ENCODE data around the gene E2F8. TPM values are rescaled to one million over a fixed set of nuclear protein-coding genes. Genes with fewer than 3 reads are reported as not detected.

E2F8 gene
- total RNA-seq, 2 donors from 2014 or later, result 15.7 to 26.1 TPM

DNA sequence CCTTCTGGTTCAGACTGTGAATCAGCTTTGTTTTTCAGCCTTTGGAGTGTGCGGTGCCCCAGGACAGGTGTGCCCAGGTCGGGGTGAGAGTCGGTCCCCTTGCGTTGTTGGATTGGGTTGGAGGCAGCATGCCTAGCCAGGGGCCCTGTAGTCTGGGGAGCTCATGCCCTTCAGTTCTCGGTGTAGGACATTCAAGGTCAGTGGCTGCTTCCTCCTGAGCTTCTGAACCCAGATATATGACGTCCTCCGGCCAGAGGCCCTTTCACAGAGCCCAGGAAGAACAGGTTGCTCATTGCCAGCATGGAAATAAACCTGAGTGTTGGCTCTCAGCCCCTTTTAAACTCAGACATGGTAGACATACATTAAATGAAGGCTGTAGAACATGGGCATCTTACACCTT, 41.7 kb downstream of the E2F8 start:
- no peak overlapping the region for H3K27ac Mint-ChIP-seq
- no peak for ATAC-seq (replicated peaks)
- H3K36me3 Mint-ChIP-seq (ENCODE audit: low read depth), result no peaks in the 10 kb centered on the region
- no peaks in the 10 kb centered on the region for H3K9me3 Mint-ChIP-seq
- no peaks in the 10 kb centered on the region for H3K27me3 Mint-ChIP-seq
- no peaks in the 10 kb centered on the region for H3K4me1 Mint-ChIP-seq
- no peak overlapping the region for H3K4me3 Mint-ChIP-seq

DNA sequence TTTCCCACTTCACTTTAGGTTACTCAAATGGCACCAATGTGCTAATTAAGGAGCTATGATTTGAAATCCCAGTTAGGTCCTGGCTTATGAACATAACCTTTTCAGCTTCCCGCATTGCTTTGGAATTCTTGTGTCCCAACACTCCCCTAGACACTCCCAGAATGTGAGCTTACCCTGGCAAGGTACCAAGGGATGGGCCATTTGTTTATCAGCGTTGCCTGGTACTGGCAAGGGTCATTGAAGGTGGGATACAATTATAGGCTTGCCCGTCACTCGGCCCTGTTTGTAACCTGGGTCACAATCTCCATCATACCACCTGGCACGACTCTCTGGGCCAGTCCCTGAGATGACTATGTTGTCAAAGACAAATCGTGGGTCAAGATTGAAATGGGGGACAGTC, 44.3 kb downstream of the E2F8 start:
- H3K36me3 Mint-ChIP-seq (ENCODE audit: low read depth), result no peaks in the 10 kb centered on the region
- no peak overlapping the region for H3K27ac Mint-ChIP-seq

DNA sequence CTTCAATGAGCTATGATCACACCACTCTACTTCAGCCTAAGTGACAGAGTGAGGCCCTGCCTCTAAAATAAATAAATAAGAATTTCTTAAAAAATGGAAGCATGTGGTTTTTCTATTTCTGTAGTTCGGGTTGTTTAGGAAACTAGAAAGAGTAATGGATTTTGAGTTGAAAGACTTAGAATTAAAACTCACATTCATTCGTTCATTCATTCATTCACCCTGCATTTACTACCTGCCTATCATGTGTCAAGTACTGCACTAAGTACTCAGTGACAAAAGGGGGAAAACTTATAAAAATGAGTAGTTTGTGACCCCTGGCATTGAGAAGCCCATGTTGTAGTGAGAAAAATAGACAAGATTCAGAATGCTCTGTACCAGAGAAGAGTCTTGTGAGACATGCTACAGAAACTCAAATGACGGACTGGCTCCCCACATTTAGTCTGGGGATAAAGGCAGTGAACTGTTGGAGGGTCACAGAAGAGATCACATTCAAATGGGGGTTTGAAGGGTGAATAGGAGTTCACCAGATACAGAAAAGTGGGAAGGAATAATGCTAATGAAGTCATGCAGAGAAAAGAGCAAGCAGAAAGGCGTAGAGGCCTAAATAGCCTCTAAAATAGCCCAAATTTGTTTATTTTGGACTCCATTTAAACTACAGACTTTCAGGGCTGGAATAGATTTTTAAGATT, 46.0 kb downstream of the E2F8 start:
- Mint-ChIP-seq H3K36me3 (ENCODE audit: low read depth) (no peaks in the 10 kb centered on the region), H3K4me3 (no peak overlapping the region), H3K27me3 (no peaks in the 10 kb centered on the region), H3K27ac (no peak overlapping the region), H3K9me3 (no peaks in the 10 kb centered on the region), H3K4me1 (no peaks in the 10 kb centered on the region)
- no peak for ATAC-seq (replicated peaks)

More for the DNA sequence above, 44.3 kb downstream of the E2F8 start:
- H3K27me3 Mint-ChIP-seq, result no peaks in the 10 kb centered on the region
- H3K4me3 Mint-ChIP-seq, result no peak overlapping the region
- ATAC-seq (replicated peaks), result no peak
- H3K9me3 Mint-ChIP-seq, result no peaks in the 10 kb centered on the region
- no peaks in the 10 kb centered on the region for H3K4me1 Mint-ChIP-seq

DNA sequence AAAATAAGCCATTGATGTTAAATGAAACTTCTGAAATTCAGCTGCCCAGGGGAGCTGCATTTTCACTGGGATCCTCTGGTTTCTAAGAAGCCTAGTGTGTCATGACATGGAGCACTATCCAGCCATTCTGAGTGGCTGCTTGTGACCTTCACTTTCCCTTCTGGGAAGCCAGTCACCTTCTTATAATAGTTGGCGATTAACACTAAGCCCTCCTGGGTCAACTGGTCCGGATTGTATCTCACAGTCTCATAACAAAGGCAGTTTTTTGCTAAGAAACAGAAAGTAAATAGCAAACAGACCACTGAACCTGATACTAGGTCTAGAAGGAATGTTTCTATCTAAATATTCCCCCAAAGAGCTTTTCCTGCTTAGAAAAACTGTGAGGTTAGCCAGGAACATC, 46.8 kb downstream of the E2F8 start:
- Mint-ChIP-seq H3K4me3 (no peak overlapping the region), H3K36me3 (ENCODE audit: low read depth) (no peaks in the 10 kb centered on the region), H3K9me3 (no peaks in the 10 kb centered on the region), H3K27ac (no peak overlapping the region), H3K27me3 (no peaks in the 10 kb centered on the region), H3K4me1 (no peaks in the 10 kb centered on the region)
- no peak for ATAC-seq (replicated peaks)

DNA sequence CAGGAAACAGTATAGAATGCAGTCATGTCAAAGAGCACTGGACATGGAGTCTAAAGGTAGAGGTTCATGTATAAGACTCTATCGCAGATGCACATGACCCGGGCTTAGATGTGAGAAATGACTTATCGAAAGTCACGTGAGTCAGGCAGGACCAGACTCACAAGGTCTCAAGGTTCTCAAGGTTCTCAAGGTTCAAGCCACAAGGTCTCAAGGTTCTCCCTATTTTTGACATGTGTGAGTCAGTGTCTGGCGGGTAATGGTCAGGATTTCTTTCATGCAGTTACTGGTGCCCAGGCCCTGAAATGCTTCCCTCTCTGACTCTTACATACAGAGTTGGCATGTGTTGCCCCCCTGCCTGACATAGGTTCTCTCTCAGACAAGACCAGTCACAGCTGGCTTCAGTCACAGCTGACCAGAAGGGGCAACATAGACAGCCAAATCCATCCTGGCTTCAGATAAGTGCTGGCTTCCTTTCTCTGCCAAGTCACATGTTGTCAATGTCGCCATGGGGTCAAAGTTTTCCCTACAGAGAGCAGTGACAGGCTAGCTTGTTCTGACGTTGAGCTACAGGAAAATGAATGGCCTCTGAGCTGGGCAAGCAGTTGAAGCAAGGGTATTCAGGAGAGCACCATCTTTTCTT, 49.1 kb downstream of the E2F8 start:
- Mint-ChIP-seq H3K27me3 (no peaks in the 10 kb centered on the region), H3K4me3 (no peak overlapping the region), H3K36me3 (ENCODE audit: low read depth) (no peaks in the 10 kb centered on the region), H3K4me1 (no peaks in the 10 kb centered on the region), H3K27ac (no peak overlapping the region), H3K9me3 (no peaks in the 10 kb centered on the region)
- no peak for ATAC-seq (replicated peaks)

DNA sequence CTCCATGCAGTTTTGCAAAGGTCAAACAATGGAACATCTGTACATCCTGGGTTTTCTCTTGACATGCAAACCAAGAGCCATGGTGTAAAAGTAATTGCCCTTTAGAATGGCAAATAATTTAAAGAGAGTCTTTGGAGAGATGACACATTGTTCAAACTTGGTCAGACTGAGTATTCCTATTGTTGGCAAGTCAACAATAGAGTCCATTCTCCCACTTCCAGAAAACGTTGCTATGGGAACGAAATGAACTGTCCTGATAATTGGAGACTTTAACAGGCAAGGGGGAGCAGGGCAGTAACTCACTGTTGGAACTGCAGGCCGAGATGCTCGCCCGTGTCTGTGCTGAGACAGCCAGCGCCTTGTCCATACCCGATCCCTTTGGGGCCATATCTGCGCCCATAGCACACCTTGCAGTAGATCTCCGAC, 52.9 kb downstream of the E2F8 start:
- no peak for ATAC-seq (replicated peaks)
- Mint-ChIP-seq H3K9me3 (no peaks in the 10 kb centered on the region), H3K27ac (no peak overlapping the region), H3K4me3 (no peak overlapping the region), H3K4me1 (no peaks in the 10 kb centered on the region), H3K27me3 (no peaks in the 10 kb centered on the region), H3K36me3 (ENCODE audit: low read depth) (no peaks in the 10 kb centered on the region)

DNA sequence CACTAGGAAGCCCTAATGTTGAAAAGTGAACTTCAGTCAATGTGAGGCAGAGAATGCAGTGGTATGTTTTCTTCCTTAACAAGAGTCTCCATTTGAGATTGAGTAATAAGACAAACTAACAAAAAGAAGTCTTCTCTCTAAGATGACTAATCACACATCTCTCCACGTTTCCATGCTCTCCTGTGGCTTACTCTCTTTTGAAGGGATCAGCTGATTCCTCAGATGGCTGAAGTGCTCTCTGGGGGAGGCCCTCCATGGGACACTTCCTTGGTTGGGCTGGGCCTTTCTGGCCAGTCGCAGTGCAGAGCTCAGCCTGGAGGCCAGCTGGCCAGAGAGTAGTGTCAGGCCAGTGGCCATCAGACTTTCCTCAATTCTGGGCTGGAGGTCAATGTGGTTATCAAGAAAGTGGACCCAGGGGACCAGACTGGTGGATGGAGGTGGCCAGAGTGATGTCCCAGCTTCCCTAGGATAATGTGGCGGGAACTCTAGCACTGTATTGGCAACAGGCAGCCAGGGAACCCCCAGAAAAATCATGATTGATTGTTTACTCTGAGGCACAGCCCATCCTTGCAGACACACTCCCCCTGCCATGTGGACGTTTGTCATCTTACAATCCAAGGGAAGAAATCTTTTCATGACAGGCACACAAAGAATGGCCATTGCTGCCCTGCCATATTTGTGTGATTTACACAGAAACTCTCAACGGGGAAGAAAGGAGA, 53.5 kb downstream of the E2F8 start:
- no peak for ATAC-seq (replicated peaks)
- Mint-ChIP-seq H3K36me3 (ENCODE audit: low read depth) (no peaks in the 10 kb centered on the region), H3K27me3 (no peaks in the 10 kb centered on the region), H3K4me3 (no peak overlapping the region), H3K27ac (no peak overlapping the region), H3K9me3 (no peaks in the 10 kb centered on the region), H3K4me1 (no peaks in the 10 kb centered on the region)

DNA sequence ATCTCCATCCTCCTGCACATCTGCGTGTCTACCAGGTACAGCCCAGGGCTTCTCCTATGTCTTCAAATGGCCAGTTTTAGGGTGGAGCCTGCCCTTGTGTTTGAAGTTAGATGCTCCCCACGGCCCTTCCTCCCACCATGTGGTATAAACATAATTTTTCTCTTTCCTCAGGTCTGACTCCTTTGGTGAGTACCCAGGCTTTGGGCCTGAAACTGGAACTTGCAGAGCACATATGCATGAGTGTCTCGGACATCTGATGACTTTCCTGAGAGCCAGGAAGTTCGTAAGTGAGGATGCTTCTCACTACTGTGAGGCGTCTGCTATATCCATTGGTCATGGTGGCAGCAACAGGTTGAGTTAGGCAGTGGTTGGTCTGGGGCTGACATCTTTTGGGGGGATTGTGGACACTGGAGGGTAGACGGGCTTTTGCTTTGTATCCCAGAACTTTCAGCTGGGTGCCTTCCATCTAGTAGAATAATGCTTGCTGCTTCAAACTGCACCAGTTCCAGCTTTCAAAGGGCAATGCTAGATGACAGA, 55.2 kb downstream of the E2F8 start:
- no peak for ATAC-seq (replicated peaks)
- Mint-ChIP-seq H3K9me3 (no peaks in the 10 kb centered on the region), H3K27me3 (no peaks in the 10 kb centered on the region), H3K27ac (no peak overlapping the region), H3K4me1 (no peaks in the 10 kb centered on the region), H3K4me3 (no peak overlapping the region), H3K36me3 (ENCODE audit: low read depth) (no peaks in the 10 kb centered on the region)

DNA sequence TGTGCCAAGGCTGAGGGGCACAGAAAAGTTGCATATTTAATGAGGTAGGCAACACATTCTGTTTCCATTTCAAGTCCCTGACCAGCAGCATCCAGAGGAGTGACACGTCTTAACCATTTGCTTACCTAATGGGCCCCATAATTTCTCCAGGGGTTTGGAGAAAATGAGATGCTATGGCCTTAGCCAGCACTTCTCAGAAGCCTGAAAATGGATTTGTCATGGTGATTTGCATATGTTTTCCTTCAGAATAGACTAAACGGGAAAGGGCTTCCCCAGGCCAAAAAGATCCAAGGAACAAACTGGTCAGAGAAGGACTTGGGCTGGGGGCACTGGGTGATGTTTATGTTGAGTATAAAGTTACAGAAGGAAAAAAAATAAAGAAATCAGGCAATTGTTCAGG, 55.7 kb downstream of the E2F8 start:
- Mint-ChIP-seq H3K9me3 (no peaks in the 10 kb centered on the region), H3K36me3 (ENCODE audit: low read depth) (no peaks in the 10 kb centered on the region), H3K4me1 (no peaks in the 10 kb centered on the region), H3K4me3 (no peak overlapping the region), H3K27ac (no peak overlapping the region), H3K27me3 (no peaks in the 10 kb centered on the region)
- no peak for ATAC-seq (replicated peaks)

DNA sequence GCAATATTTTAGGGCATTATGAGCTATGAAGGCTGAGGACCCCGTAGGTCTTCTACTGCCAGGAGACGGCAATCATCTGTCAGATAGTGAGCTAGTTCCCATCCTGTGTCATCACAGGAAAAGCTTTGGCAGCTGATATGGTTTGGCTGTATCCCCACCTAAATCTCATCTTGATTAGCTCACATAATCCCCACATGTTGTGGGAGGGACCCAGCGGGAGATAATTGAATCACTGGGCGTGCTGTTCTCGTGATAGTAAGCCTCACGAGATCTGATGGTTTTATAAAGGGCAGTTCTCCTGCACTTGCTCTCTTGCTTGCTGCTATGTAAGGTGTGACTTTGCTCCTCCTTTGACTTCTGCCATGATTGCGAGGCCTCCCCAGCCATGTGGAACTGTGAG, 57.1 kb downstream of the E2F8 start:
- Mint-ChIP-seq H3K9me3 (no peaks in the 10 kb centered on the region), H3K36me3 (ENCODE audit: low read depth) (no peaks in the 10 kb centered on the region), H3K27ac (no peak overlapping the region), H3K4me3 (no peak overlapping the region), H3K27me3 (no peaks in the 10 kb centered on the region), H3K4me1 (no peaks in the 10 kb centered on the region)
- ATAC-seq (replicated peaks), result no peak

DNA sequence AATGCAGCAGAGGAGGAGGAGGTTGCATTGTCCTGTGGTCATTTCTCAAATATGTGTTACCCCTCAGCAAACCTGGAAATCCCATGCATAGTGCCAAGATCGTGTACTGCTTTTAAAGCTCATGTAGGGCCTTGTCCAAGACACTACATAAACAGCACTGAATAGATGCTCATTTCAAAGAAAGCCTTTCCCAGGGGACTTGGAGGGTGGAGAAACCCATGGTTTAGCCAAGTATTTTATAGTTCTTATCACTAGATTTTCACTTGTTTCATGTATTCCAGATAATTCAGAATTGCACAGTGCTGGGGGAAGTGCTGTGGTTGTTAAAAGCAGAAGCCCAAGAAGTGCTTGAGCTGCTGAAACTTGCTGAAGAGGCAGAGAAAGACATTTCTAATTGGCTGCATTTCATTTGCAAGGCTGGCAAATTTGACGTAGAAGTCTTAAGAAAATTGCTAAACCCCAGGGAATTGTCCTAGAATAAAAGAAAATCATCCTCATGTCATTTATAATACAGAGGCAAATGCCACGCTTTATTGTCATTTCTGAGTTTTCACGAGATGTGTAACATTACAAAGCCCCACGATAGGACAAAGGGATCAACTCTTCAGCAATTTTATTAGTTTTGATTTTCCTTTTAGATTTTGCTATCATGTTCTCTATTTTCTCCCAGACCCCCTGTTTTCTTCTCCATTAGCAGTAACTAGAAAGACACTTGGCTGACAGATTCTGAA, 59.0 kb downstream of the E2F8 start:
- Mint-ChIP-seq H3K4me3 (no peak overlapping the region), H3K36me3 (ENCODE audit: low read depth) (peaks cover 2% of the 10 kb centered on the region), H3K9me3 (no peaks in the 10 kb centered on the region), H3K27me3 (no peaks in the 10 kb centered on the region), H3K4me1 (no peaks in the 10 kb centered on the region), H3K27ac (no peak overlapping the region)
- no peak for ATAC-seq (replicated peaks)

DNA sequence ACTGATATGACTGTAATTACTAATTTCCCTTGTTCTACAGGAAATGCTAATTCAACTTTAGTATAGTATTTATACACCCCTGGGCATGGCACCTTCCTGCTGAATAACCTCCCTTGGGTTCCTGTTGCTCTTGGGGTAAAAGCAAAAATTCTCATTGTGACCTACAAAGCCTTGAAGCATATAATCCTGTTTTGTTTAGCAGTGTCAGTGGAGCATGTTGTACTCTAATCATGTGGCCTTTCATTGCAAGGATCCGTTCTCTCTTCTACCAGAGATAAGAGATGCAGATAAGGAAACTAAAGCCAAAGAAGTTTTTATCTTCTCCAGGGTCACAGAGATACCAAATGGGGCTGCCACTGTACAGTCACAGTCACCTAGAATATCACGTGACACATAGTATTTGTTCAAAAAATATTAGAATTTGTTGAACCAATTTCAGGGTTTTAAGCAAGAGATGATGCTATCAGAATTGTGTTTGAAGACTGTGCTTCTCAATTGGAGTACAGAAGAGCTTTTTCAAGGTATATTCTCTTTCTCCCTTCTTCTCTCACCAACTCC, 64.0 kb downstream of the E2F8 start:
- peaks cover 49% of the 10 kb centered on the region for H3K36me3 Mint-ChIP-seq (ENCODE audit: low read depth)

More for the DNA sequence above, 64.0 kb downstream of the E2F8 start:
- Mint-ChIP-seq H3K27me3 (no peaks in the 10 kb centered on the region), H3K9me3 (no peaks in the 10 kb centered on the region), H3K4me3 (no peak overlapping the region), H3K4me1 (no peaks in the 10 kb centered on the region), H3K27ac (no peak overlapping the region)
- no peak for ATAC-seq (replicated peaks)

All from activated T-helper 17 cell treated with anti-CD3 and anti-CD28 coated beads, Interleukin-2, amount 50 U/mL, for 72 hours (primary cell).